ENCODE measurements around the gene PIGK.

DNA sequence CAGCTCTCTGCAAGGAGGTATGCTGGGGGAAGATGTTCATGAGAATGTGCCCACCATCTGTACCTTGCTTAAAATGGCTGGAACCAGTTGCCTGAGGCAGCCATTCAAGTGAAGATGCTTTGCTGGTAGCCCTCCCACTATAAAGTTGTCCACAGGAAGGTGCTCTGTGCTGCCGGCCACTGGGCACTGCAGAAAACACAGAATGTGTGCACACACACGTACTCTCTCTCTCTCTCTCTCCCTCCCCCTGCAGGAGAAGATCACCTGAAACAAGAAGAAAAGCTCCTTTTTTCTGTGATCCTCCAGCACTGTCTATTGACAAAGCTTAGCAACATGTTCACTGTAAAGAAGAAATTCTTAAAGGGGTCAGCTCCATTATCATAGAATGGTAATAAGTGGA lies 134.8 kb downstream of the PIGK start:
- TF ChIP-seq POLR2A (IDR thresholded peaks at IDR 0.05) (no peak), CTCF (IDR thresholded peaks at IDR 0.05) (no peak)

Measured in stomach (tissue), 4 donors.